Measurements from ENCODE around the gene IQCC.

DNA sequence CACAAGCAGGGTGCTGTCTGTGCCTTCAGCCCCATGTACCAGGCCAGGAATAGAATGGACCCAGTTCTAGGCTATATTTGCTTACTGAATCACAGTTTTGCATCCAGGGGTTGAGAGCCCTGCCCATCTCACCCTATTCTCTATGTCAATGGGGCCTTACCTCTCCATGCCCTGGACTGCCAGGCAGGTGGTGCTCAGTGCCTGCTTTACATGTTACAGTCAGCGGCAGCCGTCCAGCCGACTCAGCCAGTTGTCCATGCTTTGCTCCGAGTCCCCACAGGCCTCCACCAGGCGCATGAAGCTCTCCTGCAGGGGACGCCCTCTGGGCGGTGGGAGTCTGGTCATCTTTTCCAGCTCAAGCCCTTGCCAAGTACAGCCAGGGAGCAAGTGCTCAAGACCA is 29.3 kb downstream of the IQCC start:
- TF ChIP-seq POLR2AphosphoS5 (IDR thresholded peaks at IDR 0.05): no peak
- TF ChIP-seq POLR2A (IDR thresholded peaks at IDR 0.05): no peak
